Lung (tissue), 12 donors: Measurements from ENCODE around the gene SPC24. TPM values are rescaled to one million over a fixed set of nuclear protein-coding genes. Genes with fewer than 3 reads are reported as not detected.

Source experiments
- ATAC-seq: fragments of 200-7000 bp; cut with Tn5 transposase; one replicate; pipeline ENCODE4 v1.9.1; 2020; ENCODE audit warnings: moderate number of reproducible peaks; ENCODE audit not compliant: insufficient read depth, low FRiP score
- DNase-seq, 3 donors: peaks; one replicate each; pipeline ENCODE4 v3.0.0-alpha.2; 2013 to 2017
- H3K27ac ChIP-seq, 2 donors: one replicate each; pipeline ENCODE4 v1.5.1; 2013; ENCODE audit warnings: mild to moderate bottlenecking in 2 of 2, moderate library complexity in 2 of 2, control low read depth in 1 of 2, inconsistent platforms in 1 of 2, low read depth in 1 of 2, low read length in 1 of 2
- H3K27me3 ChIP-seq, 3 donors: one replicate each; pipeline ENCODE4 v1.5.1; 2013; ENCODE audit warnings: low read length in 2 of 3; ENCODE audit not compliant: control insufficient read depth in 3 of 3, insufficient read depth in 3 of 3
- H3K36me3 ChIP-seq, 4 donors: one replicate each; pipeline ENCODE4 v1.5.1; 2013; ENCODE audit warnings: low read length in 4 of 4, mild to moderate bottlenecking in 1 of 4, moderate library complexity in 1 of 4; ENCODE audit not compliant: control insufficient read depth in 4 of 4, insufficient read depth in 4 of 4
- H3K4me1 ChIP-seq, 5 donors: one replicate each; pipeline ENCODE4 v1.5.1; 2013; ENCODE audit warnings: low read length in 5 of 5, mild to moderate bottlenecking in 2 of 5, moderate library complexity in 1 of 5; ENCODE audit not compliant: control insufficient read depth in 5 of 5, insufficient read depth in 5 of 5
- H3K4me3 ChIP-seq: one replicate; pipeline ENCODE4 v1.5.1; 2013; ENCODE audit warnings: mild to moderate bottlenecking, control low read depth, moderate library complexity
- H3K9ac ChIP-seq, 2 donors: one replicate each; pipeline ENCODE4 v1.5.1; 2013; ENCODE audit warnings: low read length in 2 of 2, control low read depth in 1 of 2; ENCODE audit not compliant: insufficient read depth in 1 of 2
- H3K9me3 ChIP-seq, 4 donors: one replicate each; pipeline ENCODE4 v1.5.1; 2013; ENCODE audit warnings: low read length in 3 of 4, mild to moderate bottlenecking in 1 of 4, moderate library complexity in 1 of 4; ENCODE audit not compliant: control insufficient read depth in 4 of 4, insufficient read depth in 3 of 4
- CTCF ChIP-seq: IDR thresholded peaks from 2 replicates; pipeline ENCODE4 v1.5.1; 2012; ENCODE audit warnings: mild to moderate bottlenecking; ENCODE audit errors: control extremely low read depth, extremely low read depth
- WGBS, 2 donors: extraction: QIAGEN DNeasy Blood & Tissue Kit; methylation state at CpG; one replicate each; pipeline ENCODE4 v1.1.7; 2013; 5-methylcytosine and 5-hydroxymethylcytosine counted together
- polyA plus RNA-seq, 2 donors: library from polyadenylated mRNA; stranded (reverse); fragments of 200-250 nt; gene quantifications; one replicate each; pipeline ENCODE4 v1.2.1, GENCODE V29; 2013
- total RNA-seq, 2 donors: library from RNA; depleted of rRNA in 1 of 2; stranded (reverse); fragments of >200 nt in 1 of 2; gene quantifications; one replicate each; pipeline ENCODE4 v1.2.1, GENCODE V29; 2014 to 2021
- donor health status: control.
- donor health status: control.
- donor health status: Bipolar disorder and iron deficiency.
- donor health status: healthy.
- donor health status: DM: yes; HTN: yes; CAD: no.

Gene SPC24
- total and polyA plus RNA-seq, 4 donors: 1.3 to 6.5 (median 3.9) TPM

GRCh38 chr19:11113140-11113708, 42.4 kb downstream of the SPC24 start:
- WGBS, 2 donors: 94 to 98% methylated on average over 27 of the region's 27 CpGs
- no peaks in the 10 kb centered on the region for H3K9me3 ChIP-seq
- H3K27ac ChIP-seq: peak overlapping the region in 1 of 2 donors; percentile 1
- no peak overlapping the region for H3K4me3 ChIP-seq
- no peaks in the 10 kb centered on the region for H3K27me3 ChIP-seq
- DNase-seq (no peak), ATAC-seq (no peak)
- no peaks in the 10 kb centered on the region for H3K4me1 ChIP-seq
- peaks cover 28 to 69% (median 36%) of the 10 kb centered on the region in 4 donors for H3K36me3 ChIP-seq
- no peak overlapping the region for H3K9ac ChIP-seq
- TF ChIP-seq CTCF: no peak

GRCh38 chr19:11111771-11112144, 43.8 kb downstream of the SPC24 start:
- H3K9ac ChIP-seq: no peak overlapping the region
- TF ChIP-seq CTCF: no peak
- ATAC-seq (no peak), DNase-seq (no peak)
- no peak overlapping the region for H3K4me3 ChIP-seq
- H3K36me3 ChIP-seq: peaks cover 30 to 70% (median 39%) of the 10 kb centered on the region in 4 donors
- 82 to 88% methylated on average over 5 to 8 of the region's 8 CpGs for WGBS, 2 donors
- H3K27me3 ChIP-seq: no peaks in the 10 kb centered on the region
- no peaks in the 10 kb centered on the region for H3K9me3 ChIP-seq
- no peak overlapping the region for H3K27ac ChIP-seq
- no peaks in the 10 kb centered on the region for H3K4me1 ChIP-seq

GRCh38 chr19:11111117-11111770, 44.3 kb downstream of the SPC24 start:
- peaks cover 34 to 70% (median 40%) of the 10 kb centered on the region in 4 donors for H3K36me3 ChIP-seq
- TF ChIP-seq CTCF: no peak
- H3K27me3 ChIP-seq: no peaks in the 10 kb centered on the region
- no peak overlapping the region for H3K9ac ChIP-seq
- H3K9me3 ChIP-seq: no peaks in the 10 kb centered on the region
- WGBS, 2 donors: 94 to 96% methylated on average over 15 of the region's 15 CpGs
- peak overlapping the region in 1 of 2 donors; percentile 4 for H3K27ac ChIP-seq
- ATAC-seq (no peak), DNase-seq (no peak)
- no peaks in the 10 kb centered on the region for H3K4me1 ChIP-seq
- H3K4me3 ChIP-seq: no peak overlapping the region
